Brain pericyte (primary cell): ENCODE data around the gene FANCC.
A peak's percentile ranks its signal among the peaks of the same experiment; 100 is the strongest.

Source experiments
- DNase-seq: peaks from one replicate; pipeline ENCODE4 v3.0.0-alpha.2; 2012; ENCODE audit warnings: low read depth, low spot score

FANCC gene

DNA sequence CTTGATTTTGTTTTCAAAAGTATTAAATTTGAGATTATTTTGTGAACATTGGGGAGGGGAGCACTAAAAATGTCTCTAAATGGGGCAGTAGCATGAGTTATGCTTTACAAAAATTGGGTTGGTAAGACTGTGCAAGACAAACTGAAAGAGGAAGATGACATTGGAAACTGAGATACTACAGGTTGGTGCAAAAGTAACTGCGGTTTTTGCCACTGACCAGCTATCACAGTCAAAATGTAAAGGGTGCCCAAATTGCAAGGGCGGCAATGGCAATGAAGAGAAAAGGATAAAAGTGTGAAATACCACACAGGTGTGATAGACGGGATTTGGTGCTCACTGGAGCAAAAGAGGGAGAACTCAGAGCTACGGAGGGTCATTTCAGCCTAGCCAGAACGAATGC lies 124.0 kb downstream of the FANCC start:
- no peak for DNase-seq

DNA sequence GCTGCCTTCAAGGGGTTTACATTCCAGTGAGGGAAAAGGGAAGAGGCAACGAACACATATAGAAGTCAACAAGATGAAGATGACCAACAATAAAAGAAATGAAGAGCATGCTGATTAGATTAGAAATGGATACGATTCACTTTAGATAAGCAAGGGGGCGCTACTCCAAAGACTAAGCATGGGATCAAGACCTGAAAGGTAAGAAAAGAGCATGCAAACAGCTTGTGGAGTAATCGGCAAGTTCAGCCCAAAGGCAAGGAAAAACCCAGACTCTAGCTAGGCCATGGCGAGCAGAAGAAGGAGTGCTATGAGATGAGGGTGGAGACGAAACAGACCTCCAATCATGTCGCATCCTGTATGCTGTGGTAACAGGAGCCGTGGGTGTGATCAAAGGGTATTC lies 124.4 kb downstream of the FANCC start:
- DNase-seq: no peak

GRCh38 chr9:95192631-95193030 lies 124.9 kb downstream of the FANCC start:
- DNase-seq: no peak

DNA sequence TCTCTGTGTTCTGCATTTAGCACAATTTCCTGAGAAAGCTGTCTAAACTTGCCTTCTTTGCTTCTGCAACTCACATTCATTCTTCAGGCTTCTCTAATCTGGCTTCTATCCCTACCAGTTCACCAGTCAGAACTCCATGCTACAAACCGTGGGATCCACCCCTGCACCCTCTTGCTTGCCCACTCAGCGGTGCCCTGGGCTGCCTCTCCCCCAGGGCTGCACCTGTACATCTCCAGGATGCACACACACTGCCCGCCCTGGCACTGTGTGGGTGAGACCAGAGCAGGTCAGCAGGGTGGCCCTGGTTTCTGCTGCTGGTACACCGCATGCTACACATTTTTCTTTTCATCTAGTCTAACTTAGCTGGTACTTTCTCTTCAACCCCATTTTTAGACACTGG lies 127.1 kb downstream of the FANCC start:
- no peak for DNase-seq

DNA sequence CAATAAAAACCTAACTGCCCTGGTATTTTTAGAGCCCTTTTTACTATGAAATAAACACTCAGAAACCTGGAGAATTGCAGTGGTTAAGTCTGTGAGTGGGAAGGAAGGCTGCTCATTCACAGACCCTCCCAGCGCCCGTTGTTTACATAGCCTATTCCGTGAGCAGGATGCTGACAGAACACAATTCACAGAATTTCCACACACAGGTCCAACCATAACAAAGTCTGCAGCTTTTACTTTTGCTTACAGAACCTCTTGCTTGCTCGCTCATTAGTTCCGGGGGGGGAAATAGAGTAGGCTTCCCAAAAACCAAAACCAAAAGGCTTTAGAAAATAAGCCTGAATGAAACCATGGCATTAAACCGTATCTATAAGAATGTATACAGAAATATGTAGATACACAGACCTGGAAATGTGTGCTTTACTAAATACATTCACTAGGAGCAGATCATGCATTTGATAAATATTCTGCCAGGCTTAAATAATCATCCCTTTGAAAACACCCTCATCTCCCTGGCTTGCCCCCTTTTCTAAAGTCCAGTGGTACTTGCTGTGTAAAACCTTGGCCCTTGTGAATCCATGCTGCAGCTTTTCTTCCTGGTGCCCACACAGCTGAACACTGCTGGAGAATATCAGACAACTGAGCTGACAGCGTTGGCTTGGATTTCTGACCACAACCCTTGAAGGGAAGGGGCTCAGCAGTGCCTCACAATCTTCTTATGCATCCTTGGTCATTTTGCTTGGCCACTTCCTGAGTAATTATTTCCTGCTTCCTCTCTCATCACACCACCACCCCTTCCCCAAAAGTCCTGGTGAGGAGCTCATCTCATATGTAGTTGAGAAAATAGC lies 128.0 kb downstream of the FANCC start:
- DNase-seq: peak; percentile 73

GRCh38 chr9:95188459-95188858 lies 129.1 kb downstream of the FANCC start:
- peak; percentile 53 for DNase-seq

DNA sequence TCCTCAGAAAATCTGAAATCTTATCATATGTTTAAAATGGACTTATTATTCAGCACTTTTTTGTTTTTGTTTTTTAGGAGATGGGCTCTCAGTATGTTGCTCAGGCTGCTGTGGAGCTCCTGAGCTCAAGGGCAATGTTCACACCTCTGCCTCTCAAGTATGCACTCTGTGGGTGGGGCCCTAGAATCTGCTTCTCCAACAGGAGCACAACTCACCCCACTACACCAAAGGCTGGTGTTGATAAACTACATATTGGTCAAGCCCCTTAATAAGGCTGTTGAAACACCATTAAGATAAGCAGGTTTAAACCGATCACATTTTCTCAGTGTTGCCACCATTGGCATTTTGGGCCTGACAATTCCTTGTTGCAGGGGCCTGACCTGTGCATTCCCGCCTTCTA lies 131.6 kb downstream of the FANCC start:
- DNase-seq: no peak

DNA sequence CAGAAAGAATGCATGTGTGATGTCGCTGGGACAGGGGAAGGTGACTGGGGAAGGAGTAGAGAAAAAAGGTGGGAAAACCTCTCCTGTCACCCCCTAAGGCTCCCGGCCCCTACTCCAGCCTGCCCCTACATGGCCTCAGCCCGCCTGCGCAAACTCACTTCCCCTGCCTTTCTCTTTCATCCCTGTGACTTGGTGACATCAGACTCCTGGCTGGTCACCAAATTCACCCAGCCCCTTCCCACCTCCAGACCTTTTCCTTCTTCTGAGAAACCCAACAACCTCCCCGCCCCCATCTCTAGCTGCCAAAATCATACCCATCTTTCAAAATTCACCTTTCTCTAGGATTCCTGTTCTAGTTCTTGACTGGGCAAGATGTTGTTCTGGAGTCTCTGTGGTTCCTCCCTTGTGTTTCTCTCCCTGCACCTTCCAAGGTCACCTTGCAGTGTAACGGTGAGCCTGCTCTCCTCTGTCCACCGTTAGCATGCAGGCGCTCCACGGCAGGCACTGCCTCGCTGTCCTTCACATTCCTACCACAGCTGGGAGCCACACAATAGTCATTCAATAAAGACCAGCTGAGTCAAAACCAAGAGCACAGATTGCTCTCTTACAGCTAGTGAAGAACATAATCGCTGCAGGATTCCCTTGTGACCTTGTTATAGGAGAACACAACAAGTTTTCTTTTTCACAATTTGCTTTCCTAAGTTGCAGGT lies 134.5 kb downstream of the FANCC start:
- no peak for DNase-seq

- no peak for DNase-seq
These were observed 135.7 kb downstream of the FANCC start for GRCh38 chr9:95181835-95182234.

- no peak for DNase-seq
These were observed 136.2 kb downstream of the FANCC start for GRCh38 chr9:95181226-95181818.

DNA sequence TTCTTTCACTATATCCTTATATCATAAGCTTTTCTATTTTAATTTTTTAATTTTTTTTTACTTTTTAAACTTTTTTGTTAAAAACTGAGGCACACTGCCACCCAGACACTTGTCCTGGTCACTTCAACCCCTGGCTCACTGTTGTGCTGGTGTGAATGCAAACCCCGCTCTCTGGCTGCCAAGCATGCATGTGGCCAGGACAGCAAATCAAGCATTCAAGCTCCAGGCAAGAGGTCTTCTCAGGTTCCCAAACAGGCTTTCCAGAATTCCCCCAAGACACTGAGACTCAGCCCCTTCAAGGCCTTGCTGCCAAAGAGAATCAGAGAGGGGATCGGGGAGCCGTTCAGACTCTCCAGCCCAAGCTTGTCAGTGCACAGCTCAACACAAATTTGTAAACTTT lies 139.9 kb downstream of the FANCC start:
- no peak for DNase-seq

DNA sequence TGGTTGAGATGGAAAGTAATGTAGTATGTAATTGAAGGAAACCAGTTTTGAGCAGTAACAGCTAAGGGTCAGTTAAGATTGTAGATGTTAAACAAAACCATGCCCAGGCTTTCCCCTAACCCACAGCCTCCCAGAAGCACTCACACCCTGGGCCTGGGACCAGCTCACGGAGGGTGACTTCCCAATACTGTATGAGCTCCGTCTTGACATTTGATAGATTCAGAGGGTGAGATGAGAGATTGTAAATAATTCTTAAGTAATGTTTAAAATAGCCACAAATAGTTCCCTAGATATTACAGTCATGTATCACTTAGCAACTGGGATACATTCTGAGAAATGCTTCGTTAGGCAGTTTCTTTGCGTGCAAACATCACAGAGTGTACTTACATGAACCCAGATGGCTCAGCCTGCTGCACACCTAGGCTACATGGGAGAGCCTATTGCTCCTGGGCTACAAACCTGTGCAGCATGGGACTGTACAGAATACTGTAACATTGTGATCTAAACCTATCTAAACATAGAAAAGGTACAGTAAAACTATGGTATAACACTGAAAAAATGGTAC lies 140.7 kb downstream of the FANCC start:
- no peak for DNase-seq

GRCh38 chr9:95175523-95175922 lies 142.0 kb downstream of the FANCC start:
- DNase-seq: no peak

GRCh38 chr9:95174038-95174437 lies 143.5 kb downstream of the FANCC start:
- no peak for DNase-seq

DNA sequence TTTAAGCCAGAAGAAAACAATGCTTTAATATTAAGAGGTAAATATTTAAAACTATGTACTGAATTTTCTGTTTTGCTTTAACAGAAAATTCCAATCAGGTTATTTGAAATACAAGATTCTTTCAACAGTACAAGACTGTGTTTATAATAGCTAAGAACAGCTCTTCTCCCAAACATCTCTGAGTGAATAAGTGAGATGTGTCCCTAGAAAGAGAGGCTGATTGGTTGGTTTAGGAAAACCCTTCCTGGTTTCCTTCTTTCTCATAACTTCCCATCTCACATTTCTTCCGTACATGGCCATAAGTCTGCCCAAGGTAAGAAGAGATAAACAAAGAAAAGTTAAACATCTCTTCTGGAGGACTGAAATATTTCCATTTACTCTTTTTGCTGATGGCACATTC lies 145.9 kb downstream of the FANCC start:
- DNase-seq: no peak

DNA sequence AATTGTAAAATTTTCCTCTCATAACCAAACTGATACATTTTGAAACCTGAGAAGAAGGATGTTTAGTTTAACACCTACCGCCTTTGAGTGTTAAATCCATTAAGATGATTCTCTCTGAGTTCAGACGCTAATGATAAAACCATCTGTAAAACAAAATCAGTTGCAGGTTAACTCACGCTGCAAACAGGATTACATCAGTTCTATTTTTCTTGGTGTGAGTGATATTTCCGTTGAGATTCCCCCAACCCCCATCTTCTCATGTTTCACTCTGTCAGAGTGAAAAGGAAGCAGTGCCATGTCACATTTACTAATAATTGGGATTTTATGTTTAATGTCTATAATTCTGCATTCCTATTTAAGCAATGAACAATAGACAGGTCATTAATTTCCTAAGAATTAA lies 146.5 kb downstream of the FANCC start:
- no peak for DNase-seq

DNA sequence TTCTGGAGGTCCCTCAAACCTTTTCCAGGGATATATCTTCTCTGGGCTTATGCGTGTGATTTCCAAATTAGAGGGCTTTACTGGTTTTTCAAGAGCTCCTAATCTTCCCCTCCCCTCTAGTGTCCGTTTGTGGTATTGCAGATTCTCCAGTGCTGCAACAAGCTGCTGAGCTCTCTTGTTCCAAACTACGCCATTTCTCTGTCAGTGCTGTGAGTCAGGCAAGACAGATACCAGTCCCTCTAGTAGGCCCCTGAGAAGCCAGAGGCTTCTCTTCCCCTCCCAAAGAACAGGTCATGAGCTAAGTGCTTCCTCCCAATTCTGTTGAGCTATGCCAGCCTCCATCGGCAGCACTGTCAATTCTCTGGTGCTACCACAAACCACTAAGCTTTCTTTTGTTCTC lies 149.5 kb downstream of the FANCC start:
- DNase-seq: peak; percentile 68

- no peak for DNase-seq
These were observed 152.5 kb downstream of the FANCC start for GRCh38 chr9:95165004-95165403.

DNA sequence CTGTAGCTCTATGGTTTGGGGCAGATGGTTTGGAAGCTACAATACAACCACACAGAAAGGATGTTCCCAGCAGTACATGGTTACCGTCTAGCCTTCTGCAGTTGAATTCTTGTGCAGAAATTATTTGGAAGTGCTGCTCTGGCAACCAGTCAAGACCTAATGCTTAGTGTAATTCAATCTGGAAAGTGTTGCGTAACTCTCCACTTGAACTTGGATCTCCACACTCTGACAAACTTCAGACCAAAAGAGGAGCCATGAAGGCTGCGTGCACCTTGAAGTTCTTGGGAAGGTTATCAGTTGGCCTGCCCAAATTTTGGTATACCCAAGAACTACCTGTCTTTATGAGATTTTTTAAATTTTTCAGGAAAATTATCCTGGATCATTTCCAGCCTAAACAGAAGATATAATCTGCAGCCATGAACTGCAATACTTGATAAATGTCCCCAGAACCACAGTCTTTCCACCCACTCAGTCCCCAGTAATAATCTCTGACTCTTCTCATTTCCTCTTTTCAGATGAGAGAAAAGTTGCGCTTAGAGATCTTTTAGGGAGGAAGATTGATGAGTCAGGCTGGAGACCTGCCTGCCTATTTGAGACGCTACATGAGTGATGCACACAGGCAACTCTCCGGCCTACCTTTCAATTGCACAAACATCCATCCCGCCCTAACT lies 159.9 kb downstream of the FANCC start:
- DNase-seq: peak; percentile 66

DNA sequence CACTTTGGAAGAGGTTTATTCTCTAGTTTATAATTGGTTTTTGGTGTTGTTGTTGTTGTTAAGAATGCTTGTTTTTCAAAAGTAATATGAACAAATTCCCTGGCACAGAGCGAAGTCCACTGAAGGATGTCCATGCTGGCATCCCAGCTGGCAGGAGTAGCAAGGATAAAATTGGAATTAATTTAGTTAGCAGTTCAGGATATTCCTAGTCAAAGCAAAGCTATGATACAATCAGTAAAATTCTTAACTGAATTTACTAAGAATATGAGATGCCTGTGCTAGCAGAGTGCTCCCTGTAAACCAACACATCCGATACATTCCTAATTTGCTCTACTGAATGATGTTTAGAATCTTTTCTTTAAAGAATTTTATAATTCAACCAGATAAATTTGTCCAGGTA lies 161.4 kb downstream of the FANCC start:
- DNase-seq: no peak

- no peak for DNase-seq
These were observed 162.3 kb downstream of the FANCC start for GRCh38 chr9:95155220-95155619.

DNA sequence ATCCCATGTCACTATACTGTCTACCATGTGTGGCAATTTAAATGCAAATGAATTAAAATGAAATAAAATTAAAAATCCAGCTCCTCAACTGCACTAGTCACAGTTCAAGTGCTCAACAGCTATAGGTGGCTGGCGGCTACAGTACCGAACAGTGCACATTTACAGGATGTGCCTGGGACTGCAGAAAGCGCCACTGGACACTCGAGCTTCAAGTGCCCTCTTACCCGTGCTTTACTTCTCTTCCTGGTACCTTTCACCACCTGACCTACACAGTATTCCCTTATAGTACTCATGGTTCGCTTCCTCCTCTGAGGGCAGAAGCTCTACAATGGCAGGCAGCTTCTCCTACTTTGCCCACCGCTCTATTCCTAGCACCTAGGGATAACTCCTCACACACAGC lies 166.6 kb downstream of the FANCC start:
- DNase-seq: no peak
